ENCODE data around the gene BRI3.

The BRI3 gene, protein sequence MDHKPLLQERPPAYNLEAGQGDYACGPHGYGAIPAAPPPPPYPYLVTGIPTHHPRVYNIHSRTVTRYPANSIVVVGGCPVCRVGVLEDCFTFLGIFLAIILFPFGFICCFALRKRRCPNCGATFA

GRCh38 chr7:98280791-98281756, at the start of gene BRI3:
Gene BRI3, plus strand, starts transcription at chr7:98281686. Its CDS starts 110 bp downstream, at chr7:98281796.
- peak; percentile 87 for DNase-seq

GRCh38 chr7:98232263-98232585, 49.3 kb upstream of the BRI3 start:
- DNase-seq, result no peak

DNA sequence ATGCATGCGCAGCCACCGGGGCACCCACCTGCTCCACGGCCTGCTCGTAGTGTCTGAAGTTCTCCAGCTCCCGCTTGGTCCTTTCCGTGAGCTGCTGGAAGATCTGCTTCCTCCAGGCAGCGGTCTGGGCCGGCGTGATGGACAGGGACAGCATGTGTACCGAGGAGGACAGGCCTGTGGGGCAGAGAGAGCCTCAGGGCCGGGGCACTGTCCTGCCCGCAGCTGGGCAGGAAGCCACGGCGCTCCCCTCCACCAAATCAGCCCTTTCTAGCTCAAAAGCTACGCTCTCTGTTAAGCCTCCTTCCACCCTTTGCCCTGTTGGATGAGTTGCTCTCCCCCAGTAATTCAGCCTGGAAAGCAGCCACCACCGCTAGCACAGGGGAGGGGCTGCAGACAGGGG, 48.7 kb upstream of the BRI3 start:
- DNase-seq, result no peak

GRCh38 chr7:98233219-98234070, 48.0 kb upstream of the BRI3 start:
- no peak for DNase-seq

- no peak for DNase-seq
These were observed 46.9 kb upstream of the BRI3 start for GRCh38 chr7:98234429-98235147.

DNA sequence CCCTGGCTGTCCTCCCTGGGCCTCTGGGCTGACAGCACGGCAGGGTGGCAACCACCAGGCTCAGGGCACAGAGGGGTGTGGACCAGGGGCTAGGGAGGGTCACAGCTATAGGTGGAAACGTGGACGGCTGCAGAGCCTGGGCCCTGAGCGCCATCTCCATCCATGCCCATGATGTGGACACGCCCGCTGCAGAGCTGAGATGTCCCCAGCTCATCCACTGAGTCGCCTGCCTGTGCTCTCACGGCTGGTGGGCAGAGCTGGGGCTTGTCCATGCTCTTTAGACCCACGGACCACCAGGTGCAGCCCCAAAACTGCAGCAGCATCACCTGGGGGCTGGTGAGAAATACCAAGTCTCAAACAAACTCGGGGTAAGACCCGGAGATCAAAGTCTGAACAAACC, 45.6 kb upstream of the BRI3 start:
- DNase-seq, result no peak

- no peak for DNase-seq
These were observed 44.9 kb upstream of the BRI3 start for GRCh38 chr7:98236355-98237185.

DNA sequence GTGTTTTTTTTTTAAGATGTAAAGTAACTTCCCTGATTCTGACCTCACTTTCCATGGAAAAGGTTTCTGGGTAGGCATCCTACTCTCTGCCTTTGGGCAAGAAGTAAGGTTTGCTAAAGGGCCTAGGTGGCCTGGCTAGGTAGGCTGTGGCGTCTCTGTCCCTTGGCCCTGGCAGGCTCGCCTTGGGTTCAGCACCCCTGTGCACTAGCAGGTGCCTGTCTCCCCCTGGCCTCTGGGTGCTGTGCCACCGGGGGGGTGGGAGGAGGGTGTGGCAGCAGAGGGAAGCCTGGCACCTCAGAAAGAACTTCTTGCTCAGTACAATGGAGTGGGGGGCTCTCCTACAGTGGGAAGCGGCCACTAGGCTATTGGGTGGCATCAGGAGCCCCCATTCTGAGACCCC, 43.4 kb upstream of the BRI3 start:
- no peak for DNase-seq

DNA sequence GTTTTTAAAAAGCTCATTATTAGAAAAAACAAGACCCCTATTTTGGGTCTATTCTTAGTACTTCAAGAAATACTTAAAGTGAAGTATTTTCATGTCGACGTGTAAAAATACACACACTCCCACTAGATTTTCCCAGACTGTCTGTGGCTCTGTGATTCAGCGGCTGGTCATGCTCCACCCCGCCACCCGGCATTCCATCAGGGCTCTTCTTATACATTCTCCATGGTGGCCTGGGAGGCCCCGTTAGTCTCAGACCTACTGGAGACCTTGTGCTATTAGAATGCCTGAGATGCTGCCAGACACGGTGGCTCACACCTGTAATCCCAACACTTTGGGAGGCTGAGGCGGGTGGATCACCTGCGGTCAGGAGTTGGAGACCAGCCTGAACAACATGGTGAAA, 42.5 kb upstream of the BRI3 start:
- no peak for DNase-seq

- no peak for DNase-seq
These were observed 40.4 kb upstream of the BRI3 start for GRCh38 chr7:98240961-98241673.

GRCh38 chr7:98241674-98242241, 39.7 kb upstream of the BRI3 start:
- no peak for DNase-seq

DNA sequence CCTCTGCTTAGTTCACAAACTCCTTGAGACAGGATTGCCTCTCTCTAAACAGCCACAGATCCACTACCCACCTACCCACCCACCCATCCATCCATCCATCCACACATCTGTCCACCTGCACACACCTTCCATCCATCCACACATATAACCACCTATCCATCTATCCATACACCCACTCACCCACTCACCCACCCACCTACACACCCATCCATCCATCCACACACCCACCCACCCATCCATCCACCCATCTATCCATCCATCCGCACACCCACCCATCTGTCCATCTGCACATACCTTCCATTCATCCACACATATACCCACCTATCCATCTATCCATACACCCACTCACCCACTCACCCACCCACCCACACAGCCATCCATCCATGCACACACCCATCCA, 39.1 kb upstream of the BRI3 start:
- no peak for DNase-seq

GRCh38 chr7:98242934-98243333, 38.6 kb upstream of the BRI3 start:
- no peak for DNase-seq

DNA sequence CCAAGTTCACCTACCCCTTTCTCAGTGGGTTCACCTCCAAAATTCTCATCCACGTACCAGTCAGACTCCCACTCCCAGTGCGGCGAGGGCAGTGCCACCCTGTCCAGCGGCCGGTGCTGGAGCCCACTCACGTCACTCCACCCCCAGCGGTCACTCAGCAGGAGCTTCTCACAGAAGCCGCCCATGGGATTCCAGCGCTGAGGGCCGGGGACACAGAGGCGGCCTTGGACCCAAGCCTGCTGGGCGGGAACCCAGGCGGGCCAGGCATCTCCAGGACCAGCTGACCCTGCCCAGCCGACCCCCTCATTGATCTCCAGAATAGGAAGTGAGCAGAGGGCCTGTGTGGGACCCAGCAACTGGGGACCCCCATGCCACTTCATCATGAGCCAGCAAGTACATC, 36.6 kb upstream of the BRI3 start:
- no peak for DNase-seq

DNA sequence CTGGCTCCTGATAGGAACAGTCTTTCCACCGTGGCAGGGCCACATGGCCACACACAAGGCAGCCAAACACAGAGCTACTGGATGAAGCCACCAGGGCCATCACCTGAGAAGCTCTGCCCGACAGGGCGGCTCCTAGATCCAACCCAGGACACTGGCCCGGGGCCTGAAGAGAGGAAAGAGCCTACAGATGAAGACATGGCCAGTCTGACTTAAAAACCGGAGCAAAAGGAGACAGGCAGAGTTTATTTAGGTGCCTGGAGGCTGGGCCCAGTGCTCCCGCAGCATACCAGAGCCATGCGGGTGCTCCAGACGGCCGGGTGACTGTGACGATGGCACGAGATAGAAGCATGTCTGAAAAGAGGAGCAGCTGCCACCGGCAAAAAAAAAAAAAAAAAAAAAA, 33.3 kb upstream of the BRI3 start:
- DNase-seq, result no peak

DNA sequence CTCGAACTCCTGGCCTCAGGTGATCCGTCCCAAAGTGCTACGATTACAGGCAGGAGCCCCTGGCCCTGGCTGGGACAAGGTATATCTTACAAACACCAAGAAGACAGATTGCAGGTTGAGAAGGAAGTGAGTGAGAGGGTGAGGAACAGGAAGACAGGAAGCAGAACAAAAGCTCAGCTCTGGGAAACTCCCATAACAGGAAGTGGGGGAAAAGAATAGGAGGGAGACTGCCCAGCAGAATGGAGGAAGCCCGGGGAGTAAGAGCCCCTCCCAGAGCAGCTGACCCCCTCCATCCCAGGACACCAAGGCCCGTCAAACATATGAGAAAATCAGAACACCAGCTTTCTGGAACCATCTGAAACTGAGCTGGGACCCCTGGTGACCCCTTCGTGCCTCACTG, 32.4 kb upstream of the BRI3 start:
- DNase-seq, result peak; percentile 4

DNA sequence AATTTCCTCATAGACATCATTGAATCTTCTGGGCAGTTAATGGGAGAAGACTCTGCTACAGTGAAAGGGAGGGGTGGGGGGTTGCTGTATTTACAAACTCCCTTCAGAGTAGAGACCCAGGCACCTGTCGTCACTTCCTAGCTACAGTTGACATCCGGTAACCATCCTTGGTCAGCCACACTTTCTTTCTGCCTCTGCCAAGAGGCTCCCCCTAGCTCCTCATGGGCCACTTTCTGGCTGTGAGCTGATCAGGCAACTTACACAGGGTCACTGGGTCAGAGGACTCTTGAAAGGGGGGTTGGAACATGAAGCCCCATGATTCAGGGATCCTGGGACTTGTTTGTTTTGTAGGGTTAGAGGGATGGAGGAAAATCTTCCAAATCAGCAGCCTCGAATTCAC, 30.7 kb upstream of the BRI3 start:
- peak; percentile 61 for DNase-seq

DNA sequence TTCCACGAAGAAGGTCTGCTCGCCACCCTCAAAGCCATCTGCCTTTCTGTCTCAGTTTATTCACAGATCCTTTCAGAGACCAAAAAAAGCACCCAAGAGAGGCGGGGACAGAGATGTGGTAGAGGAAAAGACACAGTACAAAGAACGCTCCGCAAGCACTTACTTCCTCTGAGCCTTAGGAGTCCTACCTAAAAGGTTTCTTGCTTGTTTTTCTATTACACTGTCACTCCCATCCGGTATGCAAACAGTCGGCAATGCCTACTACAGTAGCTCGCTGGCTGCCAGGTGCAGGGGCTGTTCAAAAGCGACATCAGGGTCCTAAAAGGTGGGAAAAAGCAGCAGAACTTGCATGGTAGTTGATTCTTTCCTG, 30.3 kb upstream of the BRI3 start:
- peak; percentile 38 for DNase-seq

GRCh38 chr7:98251601-98252424, 29.7 kb upstream of the BRI3 start, which contains the start of gene TECPR1:
Gene TECPR1, minus strand, starts transcription at chr7:98252232. Its CDS starts 6,086 bp downstream, at chr7:98246146.
- peak; percentile 93 for DNase-seq

DNA sequence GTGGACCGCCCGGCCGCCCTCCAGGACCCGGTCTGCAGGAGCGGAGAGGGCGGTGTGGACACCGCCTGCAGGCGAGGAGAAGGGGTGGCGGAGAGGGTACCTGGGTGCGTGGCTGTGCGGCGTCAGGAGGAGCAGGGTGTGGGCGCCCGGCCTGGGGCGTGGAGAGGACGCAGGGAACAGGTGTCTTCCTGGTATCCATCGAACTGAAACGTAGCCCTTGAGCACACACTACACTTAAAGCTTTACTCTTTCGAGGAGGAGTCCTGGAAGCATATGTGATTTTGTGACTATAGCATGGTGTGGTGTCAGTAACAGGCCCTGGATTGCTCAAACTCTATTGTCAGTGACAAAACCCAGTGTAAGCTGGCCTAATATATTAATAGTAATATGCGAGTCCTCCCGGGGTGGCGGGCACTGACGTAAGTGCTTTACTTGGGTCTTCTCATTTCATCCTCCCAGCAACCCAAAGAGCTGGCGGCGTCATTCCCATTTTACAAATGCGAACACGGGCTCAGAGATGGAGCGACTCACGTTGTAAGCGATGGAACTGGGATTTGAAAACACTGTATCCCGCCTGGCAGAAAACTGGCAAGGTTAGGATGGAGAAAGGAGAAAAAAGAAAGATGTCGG, 28.9 kb upstream of the BRI3 start:
- no peak for DNase-seq

Data from activated CD4-positive, alpha-beta T cell treated with anti-CD3 and anti-CD28 coated beads, Interleukin-2, amount 50 U/mL, for 16 hours (primary cell).